T-helper 1 cell treated with Interleukin-12 subunit alpha and Interleukin-12 subunit beta and Interleukin-4 antibody, amounts not matched to agents 30 μg/mL and 1 μg/mL, for 36 hours (primary cell): Measurements from ENCODE around the gene TTC1.
"Not testable (repeated sequence)": the region's sequence is repeated elsewhere in the genome, so short reads cannot be mapped to it uniquely, and the experiment has no call there.

Experiments used
- H3K27ac Mint-ChIP-seq: one replicate; pipeline ENCODE4 v1.8.0; 2021; ENCODE audit warnings: mild to moderate bottlenecking, mixed read lengths
- H3K27me3 Mint-ChIP-seq: one replicate; pipeline ENCODE4 v1.8.0; 2021; ENCODE audit warnings: low read depth, mixed read lengths
- H3K36me3 Mint-ChIP-seq: one replicate; pipeline ENCODE4 v1.8.0; 2021; ENCODE audit warnings: low read depth, mixed read lengths
- H3K4me1 Mint-ChIP-seq: one replicate; pipeline ENCODE4 v1.8.0; 2021; ENCODE audit warnings: low read depth, mixed read lengths
- H3K4me3 Mint-ChIP-seq: one replicate; pipeline ENCODE4 v1.8.0; 2021; ENCODE audit warnings: mild to moderate bottlenecking, moderate library complexity, mixed read lengths
- H3K9me3 Mint-ChIP-seq: one replicate; pipeline ENCODE4 v1.8.0; 2021; ENCODE audit warnings: mixed read lengths

TTC1 gene, protein sequence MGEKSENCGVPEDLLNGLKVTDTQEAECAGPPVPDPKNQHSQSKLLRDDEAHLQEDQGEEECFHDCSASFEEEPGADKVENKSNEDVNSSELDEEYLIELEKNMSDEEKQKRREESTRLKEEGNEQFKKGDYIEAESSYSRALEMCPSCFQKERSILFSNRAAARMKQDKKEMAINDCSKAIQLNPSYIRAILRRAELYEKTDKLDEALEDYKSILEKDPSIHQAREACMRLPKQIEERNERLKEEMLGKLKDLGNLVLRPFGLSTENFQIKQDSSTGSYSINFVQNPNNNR

GRCh38 chr5:160008877-160009590 lies at the start of gene TTC1:
Gene TTC1, plus strand, starts transcription at chr5:160009139. Its CDS starts 1,390 bp downstream, at chr5:160010529.
- H3K27ac Mint-ChIP-seq: peak within 1 kb of the TSS; percentile 93
- peaks cover 16% of the 10 kb centered on the region for H3K36me3 Mint-ChIP-seq
- H3K4me3 Mint-ChIP-seq: peak within 1 kb of the TSS; percentile 91
- peaks cover 20% of the 10 kb centered on the region for H3K4me1 Mint-ChIP-seq
- H3K27me3 Mint-ChIP-seq: no peaks in the 10 kb centered on the region
- H3K9me3 Mint-ChIP-seq: no peaks in the 10 kb centered on the region

- Mint-ChIP-seq H3K9me3 (no peaks in the 10 kb centered on the region), H3K36me3 (no peaks in the 10 kb centered on the region), H3K27me3 (peaks cover 44% of the 10 kb centered on the region), H3K4me3 (no peak overlapping the region), H3K4me1 (no peaks in the 10 kb centered on the region), H3K27ac (no peak overlapping the region)
Measured at GRCh38 chr5:159961176-159962160, 47.5 kb upstream of the TTC1 start.

DNA sequence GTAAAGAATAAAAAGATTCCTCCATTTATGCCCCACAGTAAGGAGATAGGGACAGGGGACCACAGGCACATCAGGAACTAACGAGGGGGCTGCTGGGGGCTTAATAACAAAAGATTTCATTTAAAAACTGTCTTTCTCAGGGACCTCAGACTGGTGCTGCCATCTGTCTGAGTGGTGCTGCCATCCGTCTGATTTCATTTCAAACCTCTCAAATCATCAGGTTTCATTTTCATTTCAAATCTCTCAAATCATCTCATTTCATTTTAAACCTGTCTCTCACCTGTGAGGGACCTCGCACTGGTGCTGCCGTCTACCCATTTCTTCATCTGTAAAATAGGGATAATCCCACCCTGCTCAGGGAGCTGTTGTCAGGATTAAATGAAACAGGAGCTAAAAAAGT lies 46.7 kb upstream of the TTC1 start:
- Mint-ChIP-seq H3K36me3 (no peaks in the 10 kb centered on the region), H3K4me1 (no peaks in the 10 kb centered on the region), H3K27me3 (peaks cover 51% of the 10 kb centered on the region), H3K9me3 (no peaks in the 10 kb centered on the region), H3K4me3 (no peak overlapping the region), H3K27ac (no peak overlapping the region)

- no peak overlapping the region for H3K4me3 Mint-ChIP-seq
- peaks cover 53% of the 10 kb centered on the region for H3K27me3 Mint-ChIP-seq
- no peak overlapping the region for H3K27ac Mint-ChIP-seq
- H3K4me1 Mint-ChIP-seq: no peaks in the 10 kb centered on the region
- H3K9me3 Mint-ChIP-seq: no peaks in the 10 kb centered on the region
- no peaks in the 10 kb centered on the region for H3K36me3 Mint-ChIP-seq
Measured at GRCh38 chr5:159963935-159964334, 45.0 kb upstream of the TTC1 start.

- H3K9me3 Mint-ChIP-seq: no peaks in the 10 kb centered on the region
- H3K4me1 Mint-ChIP-seq: no peaks in the 10 kb centered on the region
- peaks cover 53% of the 10 kb centered on the region for H3K27me3 Mint-ChIP-seq
- no peak overlapping the region for H3K4me3 Mint-ChIP-seq
- no peaks in the 10 kb centered on the region for H3K36me3 Mint-ChIP-seq
- H3K27ac Mint-ChIP-seq: no peak overlapping the region
Measured at GRCh38 chr5:159965031-159965837, 43.7 kb upstream of the TTC1 start.

DNA sequence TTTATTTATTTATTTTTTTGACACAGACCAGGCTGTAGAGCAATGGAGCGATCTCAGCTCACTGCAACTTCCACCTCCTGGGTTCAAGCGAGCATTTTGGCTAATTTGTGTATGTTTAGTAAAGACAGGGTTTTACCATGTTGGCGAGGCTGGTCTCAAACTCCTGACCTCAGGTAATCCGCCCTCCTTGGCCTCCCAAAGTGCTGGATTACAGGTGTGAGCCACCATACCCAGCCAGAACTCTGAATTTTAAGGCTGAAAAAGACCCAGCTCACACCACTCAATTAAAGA lies 43.2 kb upstream of the TTC1 start:
- not testable (repeated sequence) for H3K4me1 Mint-ChIP-seq, H3K4me3 Mint-ChIP-seq, H3K36me3 Mint-ChIP-seq, H3K27ac Mint-ChIP-seq, H3K9me3 Mint-ChIP-seq
- peaks cover 57% of the 10 kb centered on the region for H3K27me3 Mint-ChIP-seq

- Mint-ChIP-seq H3K36me3 (peaks cover 2% of the 10 kb centered on the region), H3K4me3 (no peak overlapping the region), H3K9me3 (no peaks in the 10 kb centered on the region), H3K4me1 (no peaks in the 10 kb centered on the region), H3K27ac (no peak overlapping the region), H3K27me3 (peaks cover 80% of the 10 kb centered on the region)
Measured at GRCh38 chr5:159969966-159970365, 39.0 kb upstream of the TTC1 start.

DNA sequence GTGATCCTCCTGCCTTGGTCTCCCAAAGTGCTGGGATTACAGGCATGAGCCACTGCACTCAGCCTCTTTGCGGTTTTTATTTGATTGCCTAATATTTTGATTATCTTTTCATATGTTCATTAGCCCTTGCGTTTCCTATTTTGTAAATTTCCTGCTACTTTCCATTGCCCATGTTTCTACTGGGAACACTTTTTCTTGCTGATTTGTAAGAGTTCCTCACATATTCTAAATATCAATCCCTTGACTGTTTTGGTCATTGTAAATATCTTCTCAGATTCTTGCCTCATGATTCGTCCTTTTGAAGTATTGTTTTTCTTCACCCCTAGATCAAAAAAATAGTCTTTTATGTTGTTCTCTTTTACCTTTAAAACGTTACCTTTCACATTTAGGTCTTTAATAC lies 37.9 kb upstream of the TTC1 start:
- H3K27ac Mint-ChIP-seq: no peak overlapping the region
- H3K27me3 Mint-ChIP-seq: peaks cover 74% of the 10 kb centered on the region
- no peak overlapping the region for H3K4me3 Mint-ChIP-seq
- no peaks in the 10 kb centered on the region for H3K9me3 Mint-ChIP-seq
- H3K4me1 Mint-ChIP-seq: no peaks in the 10 kb centered on the region
- H3K36me3 Mint-ChIP-seq: peaks cover 2% of the 10 kb centered on the region

GRCh38 chr5:159971514-159971913 lies 37.4 kb upstream of the TTC1 start:
- peaks cover 2% of the 10 kb centered on the region for H3K36me3 Mint-ChIP-seq
- H3K9me3 Mint-ChIP-seq: no peaks in the 10 kb centered on the region
- no peak overlapping the region for H3K27ac Mint-ChIP-seq
- H3K4me1 Mint-ChIP-seq: no peaks in the 10 kb centered on the region
- H3K27me3 Mint-ChIP-seq: peaks cover 70% of the 10 kb centered on the region
- H3K4me3 Mint-ChIP-seq: peak overlapping the region; percentile 8

DNA sequence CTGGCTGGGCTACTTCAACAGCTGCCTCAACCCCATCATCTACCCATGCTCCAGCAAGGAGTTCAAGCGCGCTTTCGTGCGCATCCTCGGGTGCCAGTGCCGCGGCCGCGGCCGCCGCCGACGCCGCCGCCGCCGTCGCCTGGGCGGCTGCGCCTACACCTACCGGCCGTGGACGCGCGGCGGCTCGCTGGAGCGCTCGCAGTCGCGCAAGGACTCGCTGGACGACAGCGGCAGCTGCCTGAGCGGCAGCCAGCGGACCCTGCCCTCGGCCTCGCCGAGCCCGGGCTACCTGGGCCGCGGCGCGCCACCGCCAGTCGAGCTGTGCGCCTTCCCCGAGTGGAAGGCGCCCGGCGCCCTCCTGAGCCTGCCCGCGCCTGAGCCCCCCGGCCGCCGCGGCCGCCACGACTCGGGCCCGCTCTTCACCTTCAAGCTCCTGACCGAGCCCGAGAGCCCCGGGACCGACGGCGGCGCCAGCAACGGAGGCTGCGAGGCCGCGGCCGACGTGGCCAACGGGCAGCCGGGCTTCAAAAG lies 36.9 kb upstream of the TTC1 start:
- no peaks in the 10 kb centered on the region for H3K9me3 Mint-ChIP-seq
- H3K4me3 Mint-ChIP-seq: no peak overlapping the region

GRCh38 chr5:159972538-159973362 lies 36.2 kb upstream of the TTC1 start:
- Mint-ChIP-seq H3K4me1 (no peaks in the 10 kb centered on the region), H3K27me3 (peaks cover 60% of the 10 kb centered on the region), H3K9me3 (no peaks in the 10 kb centered on the region), H3K36me3 (peaks cover 2% of the 10 kb centered on the region), H3K27ac (peak overlapping the region; percentile 5), H3K4me3 (peak overlapping the region; percentile 45)

More for the DNA sequence above, 36.9 kb upstream of the TTC1 start:
- H3K4me1 Mint-ChIP-seq: no peaks in the 10 kb centered on the region
- H3K27me3 Mint-ChIP-seq: peaks cover 65% of the 10 kb centered on the region
- H3K27ac Mint-ChIP-seq: no peak overlapping the region
- peaks cover 2% of the 10 kb centered on the region for H3K36me3 Mint-ChIP-seq

DNA sequence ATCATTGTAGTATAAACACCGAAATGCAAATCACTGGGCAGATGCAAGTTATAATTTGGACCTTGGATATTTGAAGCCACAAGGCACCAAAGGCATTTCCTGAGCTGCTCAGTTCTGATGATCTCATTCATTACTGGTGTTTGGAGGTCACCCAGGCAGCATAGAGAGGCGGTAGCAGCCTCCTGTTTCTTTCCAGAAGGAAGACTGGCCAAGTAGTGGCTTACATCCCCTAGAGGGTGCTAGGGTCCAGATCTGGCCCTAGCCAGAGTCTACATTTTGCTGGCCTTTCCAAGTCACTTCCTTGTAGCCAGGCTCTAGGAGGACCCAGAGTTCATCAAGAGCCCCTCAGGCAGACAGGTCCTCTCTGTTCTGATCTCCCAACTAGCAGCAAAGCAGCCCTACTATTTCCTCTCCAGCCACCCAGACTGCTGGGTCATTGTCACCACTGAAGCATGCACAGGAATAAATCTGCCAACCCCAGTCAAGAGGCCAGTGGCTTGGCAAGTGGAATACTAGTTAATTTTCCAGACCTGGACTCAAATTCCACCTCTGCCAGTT lies 33.4 kb upstream of the TTC1 start:
- Mint-ChIP-seq H3K4me1 (no peaks in the 10 kb centered on the region), H3K4me3 (no peak overlapping the region), H3K27me3 (peaks cover 44% of the 10 kb centered on the region), H3K27ac (no peak overlapping the region), H3K36me3 (peaks cover 2% of the 10 kb centered on the region), H3K9me3 (no peaks in the 10 kb centered on the region)

DNA sequence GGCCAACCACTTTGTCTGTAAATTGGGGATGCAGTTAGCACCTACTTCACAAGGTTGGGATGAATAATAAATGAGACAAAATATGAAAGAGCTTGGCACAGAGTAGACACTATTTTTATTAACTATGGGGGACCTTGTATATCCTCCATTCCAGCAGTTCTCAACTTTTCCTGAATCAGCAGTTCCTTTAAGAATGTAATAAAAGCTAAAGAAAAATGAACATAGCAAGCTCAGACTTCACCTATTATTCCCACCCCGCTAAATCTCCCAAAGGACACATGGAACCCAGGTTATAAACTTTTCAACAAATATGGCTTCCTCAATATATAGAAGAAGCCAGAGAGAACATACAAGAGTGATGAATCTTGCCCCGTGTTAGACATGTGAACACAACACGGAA lies 32.0 kb upstream of the TTC1 start:
- H3K4me1 Mint-ChIP-seq: no peaks in the 10 kb centered on the region
- H3K27ac Mint-ChIP-seq: no peak overlapping the region
- H3K36me3 Mint-ChIP-seq: peaks cover 2% of the 10 kb centered on the region
- no peak overlapping the region for H3K4me3 Mint-ChIP-seq
- no peaks in the 10 kb centered on the region for H3K9me3 Mint-ChIP-seq
- peaks cover 38% of the 10 kb centered on the region for H3K27me3 Mint-ChIP-seq
